HFF-Myc (cell line): ENCODE measurements around the gene CUX1.

ENCODE experiments used
- DNase-seq: peaks from one replicate; pipeline ENCODE4 v3.0.0-alpha.2; 2011; ENCODE audit warnings: low read depth; ENCODE audit errors: extremely low read depth
- H3K4me3 ChIP-seq: replicated peaks from 2 replicates; pipeline ENCODE4 v1.5.1; 2011; ENCODE audit warnings: low read depth, mild to moderate bottlenecking, control low read depth, low read length
- CTCF ChIP-seq: IDR thresholded peaks from 2 replicates; pipeline ENCODE4 v1.5.1; 2012; ENCODE audit warnings: mild to moderate bottlenecking, low read depth, low read length, control low read depth; ENCODE audit errors: missing control alignments

CUX1 gene

DNA sequence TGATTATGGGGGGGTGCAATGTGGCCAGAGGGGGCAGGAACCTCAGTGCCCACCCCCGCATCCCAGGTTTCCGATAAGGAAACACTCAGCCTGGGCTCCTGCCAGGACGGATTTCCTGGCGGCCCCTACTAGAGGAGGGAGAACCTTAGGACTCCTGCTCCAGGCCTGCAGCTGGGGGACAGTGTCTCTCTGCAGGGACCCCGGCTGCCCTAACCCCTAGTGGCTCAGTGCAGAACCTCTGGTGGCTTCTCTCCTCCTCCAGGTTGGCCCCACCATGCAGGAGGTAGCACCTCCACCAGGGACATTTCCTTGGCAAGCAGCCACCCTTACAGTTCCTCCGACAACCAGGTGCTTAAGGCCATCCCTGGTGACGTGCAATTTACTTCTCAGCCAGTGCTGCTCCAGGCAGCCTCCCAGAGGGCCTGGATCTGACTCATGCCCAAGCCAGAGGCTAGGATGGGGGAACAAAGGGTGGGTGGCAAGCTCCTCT, 501.1 kb downstream of the CUX1 start:
- no peak overlapping the region for H3K4me3 ChIP-seq
- DNase-seq: no peak
- no peak for TF ChIP-seq CTCF

- no peak for TF ChIP-seq CTCF
- DNase-seq: no peak
- no peak overlapping the region for H3K4me3 ChIP-seq
Measured at GRCh38 chr7:102319671-102320070, 502.2 kb downstream of the CUX1 start.

GRCh38 chr7:102320181-102320580, 502.8 kb downstream of the CUX1 start:
- no peak for TF ChIP-seq CTCF
- no peak overlapping the region for H3K4me3 ChIP-seq
- DNase-seq: no peak

DNA sequence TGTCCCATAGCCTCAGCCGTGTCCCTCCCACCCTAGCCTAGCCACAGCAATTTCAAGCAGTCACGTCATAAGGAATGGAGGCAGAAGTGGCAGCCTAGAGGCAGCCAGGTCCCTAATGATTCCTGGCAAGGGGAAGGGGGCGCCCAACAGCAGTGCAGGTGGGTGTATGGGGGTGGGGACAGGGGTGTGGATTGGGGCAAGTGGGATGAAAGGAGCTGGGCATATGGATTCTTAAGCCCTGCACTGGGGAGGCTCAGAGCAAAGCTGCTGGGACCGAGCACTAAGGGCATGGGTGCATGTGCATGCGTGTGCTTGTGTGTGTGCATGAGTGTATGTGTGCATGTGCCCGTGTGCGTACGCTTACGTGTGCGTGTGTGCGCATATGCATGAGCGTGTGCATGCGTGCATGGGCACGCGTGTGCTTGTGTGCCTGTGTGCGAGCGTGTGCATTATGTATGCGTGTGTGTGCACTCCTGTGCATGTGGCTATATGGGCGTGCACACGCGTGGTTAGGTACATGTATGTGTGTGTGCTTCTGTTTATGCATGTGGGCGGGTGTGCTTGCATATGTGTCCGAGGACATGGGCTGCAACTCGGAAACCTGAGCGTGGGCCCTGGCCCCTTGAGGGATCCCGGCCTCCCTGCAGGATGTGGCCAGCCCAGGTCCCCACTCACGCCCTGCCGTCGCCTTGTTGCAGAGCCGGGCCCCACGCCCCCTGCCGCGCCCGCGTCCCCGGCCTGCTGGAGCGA, 503.4 kb downstream of the CUX1 start:
- no peak overlapping the region for H3K4me3 ChIP-seq
- no peak for TF ChIP-seq CTCF
- DNase-seq: no peak

- DNase-seq: no peak
- H3K4me3 ChIP-seq: no peak overlapping the region
- no peak for TF ChIP-seq CTCF
Measured at GRCh38 chr7:102321351-102322201, 504.1 kb downstream of the CUX1 start.

GRCh38 chr7:102322202-102322715, 504.8 kb downstream of the CUX1 start:
- H3K4me3 ChIP-seq: no peak overlapping the region
- TF ChIP-seq CTCF: no peak
- no peak for DNase-seq
